ENCODE measurements around the gene LAMTOR3.
A peak's percentile ranks its signal among the peaks of the same experiment; 100 is the strongest.

The LAMTOR3 gene

GRCh38 chr4:99918656-99919055, 24.4 kb upstream of the LAMTOR3 start:
- Mint-ChIP-seq H3K27ac (no peak overlapping the region), H3K27me3 (ENCODE audit: low read depth, poor library complexity) (no peaks in the 10 kb centered on the region), H3K4me1 (no peaks in the 10 kb centered on the region), H3K9me3 (peaks cover 15% of the 10 kb centered on the region), H3K4me3 (no peak overlapping the region), H3K36me3 (ENCODE audit: low read depth) (peaks cover 70% of the 10 kb centered on the region)
- no peak for DNase-seq
- TF ChIP-seq, protein P1, sequence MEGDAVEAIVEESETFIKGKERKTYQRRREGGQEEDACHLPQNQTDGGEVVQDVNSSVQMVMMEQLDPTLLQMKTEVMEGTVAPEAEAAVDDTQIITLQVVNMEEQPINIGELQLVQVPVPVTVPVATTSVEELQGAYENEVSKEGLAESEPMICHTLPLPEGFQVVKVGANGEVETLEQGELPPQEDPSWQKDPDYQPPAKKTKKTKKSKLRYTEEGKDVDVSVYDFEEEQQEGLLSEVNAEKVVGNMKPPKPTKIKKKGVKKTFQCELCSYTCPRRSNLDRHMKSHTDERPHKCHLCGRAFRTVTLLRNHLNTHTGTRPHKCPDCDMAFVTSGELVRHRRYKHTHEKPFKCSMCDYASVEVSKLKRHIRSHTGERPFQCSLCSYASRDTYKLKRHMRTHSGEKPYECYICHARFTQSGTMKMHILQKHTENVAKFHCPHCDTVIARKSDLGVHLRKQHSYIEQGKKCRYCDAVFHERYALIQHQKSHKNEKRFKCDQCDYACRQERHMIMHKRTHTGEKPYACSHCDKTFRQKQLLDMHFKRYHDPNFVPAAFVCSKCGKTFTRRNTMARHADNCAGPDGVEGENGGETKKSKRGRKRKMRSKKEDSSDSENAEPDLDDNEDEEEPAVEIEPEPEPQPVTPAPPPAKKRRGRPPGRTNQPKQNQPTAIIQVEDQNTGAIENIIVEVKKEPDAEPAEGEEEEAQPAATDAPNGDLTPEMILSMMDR (IDR thresholded peaks at IDR 0.05) = no peak

DNA sequence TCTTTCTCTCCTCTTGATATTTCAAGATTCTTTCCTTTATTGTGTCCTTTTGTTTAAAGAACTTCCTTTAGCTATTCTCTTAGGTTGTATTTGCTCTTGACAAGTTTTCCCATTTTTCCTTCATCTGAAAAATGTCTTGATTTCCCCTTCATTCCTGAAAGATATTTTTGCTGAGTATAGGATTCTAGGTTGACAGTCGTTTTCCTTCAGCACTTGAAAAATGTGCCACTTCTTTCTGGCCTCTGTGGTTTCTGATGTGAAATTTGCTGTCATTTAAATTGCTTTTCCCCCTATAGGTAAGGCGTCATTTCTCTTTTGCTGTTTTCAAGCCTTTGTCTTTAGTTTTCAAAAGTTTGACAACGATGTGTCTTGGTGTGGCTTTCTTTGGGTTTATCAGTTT, 23.3 kb upstream of the LAMTOR3 start:
- Mint-ChIP-seq H3K4me1 (no peaks in the 10 kb centered on the region), H3K27ac (no peak overlapping the region), H3K27me3 (ENCODE audit: low read depth, poor library complexity) (no peaks in the 10 kb centered on the region), H3K36me3 (ENCODE audit: low read depth) (peaks cover 77% of the 10 kb centered on the region), H3K9me3 (peaks cover 15% of the 10 kb centered on the region), H3K4me3 (no peak overlapping the region)
- TF ChIP-seq, protein P1 (IDR thresholded peaks at IDR 0.05) = no peak
- DNase-seq = no peak

DNA sequence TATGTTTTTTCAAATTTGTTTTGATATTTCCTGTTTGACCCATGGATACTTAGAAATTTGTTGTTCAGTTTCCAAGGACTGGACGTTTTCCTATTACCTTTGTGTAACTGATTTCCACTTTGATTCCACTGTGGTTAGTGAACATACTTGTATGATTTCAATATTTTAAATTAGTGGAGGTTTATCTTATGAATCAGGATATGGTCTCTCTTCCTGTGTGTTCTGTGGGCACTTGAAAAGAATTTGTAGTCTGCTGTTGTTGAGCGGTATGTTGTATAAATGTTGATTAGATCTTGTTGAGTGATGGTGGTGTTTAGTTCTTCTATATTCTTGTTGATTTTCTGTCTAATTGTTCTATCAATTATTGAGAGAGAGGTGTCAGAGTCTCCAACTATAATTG, 21.2 kb upstream of the LAMTOR3 start:
- H3K4me1 Mint-ChIP-seq = no peaks in the 10 kb centered on the region
- peaks cover 71% of the 10 kb centered on the region for H3K36me3 Mint-ChIP-seq (ENCODE audit: low read depth)
- H3K9me3 Mint-ChIP-seq = peaks cover 15% of the 10 kb centered on the region
- TF ChIP-seq, protein P1 (IDR thresholded peaks at IDR 0.05) = no peak
- H3K27ac Mint-ChIP-seq = peak overlapping the region; percentile 16
- DNase-seq = no peak
- H3K27me3 Mint-ChIP-seq (ENCODE audit: low read depth, poor library complexity) = no peaks in the 10 kb centered on the region
- no peak overlapping the region for H3K4me3 Mint-ChIP-seq

- Mint-ChIP-seq H3K4me3 (peak overlapping the region; percentile 99), H3K36me3 (ENCODE audit: low read depth) (no peaks in the 10 kb centered on the region), H3K27ac (peak overlapping the region; percentile 72), H3K4me1 (peaks cover 32% of the 10 kb centered on the region), H3K27me3 (ENCODE audit: low read depth, poor library complexity) (no peaks in the 10 kb centered on the region), H3K9me3 (no peaks in the 10 kb centered on the region)
- no peak for DNase-seq
- TF ChIP-seq, protein P1 (IDR thresholded peaks at IDR 0.05) = no peak
These were observed 771 bp upstream of the LAMTOR3 start for GRCh38 chr4:99894998-99895397.

GRCh38 chr4:99893839-99894160, 427 bp downstream of the LAMTOR3 start:
- Mint-ChIP-seq H3K4me1 (peaks cover 32% of the 10 kb centered on the region), H3K36me3 (ENCODE audit: low read depth) (no peaks in the 10 kb centered on the region), H3K4me3 (peak overlapping the region; percentile 99), H3K9me3 (no peaks in the 10 kb centered on the region), H3K27me3 (ENCODE audit: low read depth, poor library complexity) (no peaks in the 10 kb centered on the region), H3K27ac (peak overlapping the region; percentile 98)
- TF ChIP-seq, protein P1 (IDR thresholded peaks at IDR 0.05) = no peak
- DNase-seq = no peak

DNA sequence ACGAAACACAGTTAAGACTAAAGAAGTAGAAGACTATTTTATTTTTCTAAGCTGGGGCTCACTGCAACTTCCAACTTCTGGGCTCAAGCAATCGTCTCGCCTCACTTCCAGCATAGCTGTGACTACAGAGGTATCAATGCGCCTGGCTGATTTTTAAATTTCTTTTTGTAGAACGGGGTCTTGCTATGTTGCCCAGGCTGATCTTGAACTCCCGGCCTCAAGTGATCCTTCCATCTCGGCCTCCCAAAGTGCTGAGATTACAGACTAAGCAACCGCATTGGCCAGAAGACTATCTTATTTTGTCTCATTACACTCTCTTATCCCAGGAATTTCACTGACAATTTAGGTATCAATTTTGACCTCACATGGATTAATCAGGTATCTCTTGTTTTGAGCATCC, 1.2 kb downstream of the LAMTOR3 start:
- TF ChIP-seq, protein P1 (IDR thresholded peaks at IDR 0.05) = no peak
- H3K4me3 Mint-ChIP-seq = peak overlapping the region; percentile 99
- DNase-seq = no peak
- H3K9me3 Mint-ChIP-seq = no peaks in the 10 kb centered on the region
- no peak overlapping the region for H3K27ac Mint-ChIP-seq
- H3K36me3 Mint-ChIP-seq (ENCODE audit: low read depth) = no peaks in the 10 kb centered on the region
- peaks cover 32% of the 10 kb centered on the region for H3K4me1 Mint-ChIP-seq
- no peaks in the 10 kb centered on the region for H3K27me3 Mint-ChIP-seq (ENCODE audit: low read depth, poor library complexity)

All from nephron progenitor cell (in vitro differentiated cells).